GM18508 (cell line): Measurements from ENCODE around the gene EPAS1.

Experiments
- ATAC-seq: cut with Tn5 transposase; IDR thresholded peaks from one replicate; pipeline ENCODE4 v1.9.1; 2021; ENCODE audit warnings: moderate number of reproducible peaks; ENCODE audit not compliant: insufficient read depth, unreplicated experiment

EPAS1 gene

GRCh38 chr2:46273225-46273863, 23.9 kb upstream of the EPAS1 start:
- ATAC-seq, result no peak

- no peak for ATAC-seq
Measured at GRCh38 chr2:46273919-46274318, 23.3 kb upstream of the EPAS1 start.

- ATAC-seq, result no peak
Measured at GRCh38 chr2:46274586-46274985, 22.6 kb upstream of the EPAS1 start.

- ATAC-seq, result no peak
Measured at GRCh38 chr2:46275995-46276394, 21.2 kb upstream of the EPAS1 start.

- ATAC-seq, result no peak
Measured at GRCh38 chr2:46276642-46277041, 20.6 kb upstream of the EPAS1 start.

- ATAC-seq, result no peak
Measured at GRCh38 chr2:46277431-46278190, 19.6 kb upstream of the EPAS1 start.

- no peak for ATAC-seq
Measured at GRCh38 chr2:46278952-46279351, 18.3 kb upstream of the EPAS1 start.

- ATAC-seq, result no peak
Measured at GRCh38 chr2:46281939-46282338, 15.3 kb upstream of the EPAS1 start.

- ATAC-seq, result no peak
Measured at GRCh38 chr2:46283693-46284092, 13.5 kb upstream of the EPAS1 start.

- no peak for ATAC-seq
Measured at GRCh38 chr2:46284260-46284659, 12.9 kb upstream of the EPAS1 start.

GRCh38 chr2:46284796-46285195, 12.4 kb upstream of the EPAS1 start:
- ATAC-seq, result no peak

- ATAC-seq, result no peak
Measured at GRCh38 chr2:46286715-46287114, 10.5 kb upstream of the EPAS1 start.

- ATAC-seq, result no peak
Measured at GRCh38 chr2:46290078-46290477, 7.1 kb upstream of the EPAS1 start.

- no peak for ATAC-seq
Measured at GRCh38 chr2:46293466-46293865, 3.7 kb upstream of the EPAS1 start.

- ATAC-seq, result no peak
Measured at GRCh38 chr2:46294176-46294836, 2.9 kb upstream of the EPAS1 start.

GRCh38 chr2:46296216-46296839, 879 bp upstream of the EPAS1 start:
- no peak for ATAC-seq

- no peak for ATAC-seq
Measured at GRCh38 chr2:46297546-46298271, 502 bp downstream of the EPAS1 start.

- ATAC-seq, result no peak
Measured at GRCh38 chr2:46298272-46298521, 990 bp downstream of the EPAS1 start.

GRCh38 chr2:46298522-46299353, 1.5 kb downstream of the EPAS1 start:
- no peak for ATAC-seq
